AG04450 (cell line): ENCODE measurements around the gene DNAJC12. TPM values are rescaled to one million over a fixed set of nuclear protein-coding genes. Genes with fewer than 3 reads are reported as not detected.
"Not testable (repeated sequence)": the region's sequence is repeated elsewhere in the genome, so short reads cannot be mapped to it uniquely, and the experiment has no call there.

Source experiments
- CTCF ChIA-PET: fragments of 300-600, 350-600 bp; formaldehyde crosslinking; extraction: SDS; loops from one replicate; lab custom pipeline; 2022; ENCODE audit warnings: antibody characterized with exemption, inconsistent platforms; lab: Charles Lee
- POLR2A ChIA-PET: fragments of 350-600 bp; formaldehyde crosslinking; extraction: SDS; loops from one replicate; lab custom pipeline; 2021; ENCODE audit warnings: antibody characterized with exemption, inconsistent platforms; lab: Yijun Ruan, JAX
- DNase-seq: peaks from one replicate; pipeline ENCODE4 v3.0.0-alpha.2; 2011; ENCODE audit warnings: low read depth, low spot score
- H3K27ac ChIP-seq: one replicate; pipeline ENCODE4 v1.5.1; 2012; ENCODE audit warnings: low read depth, low read length, control low read depth
- H3K27me3 ChIP-seq: one replicate; pipeline ENCODE4 v1.6.0; 2012; ENCODE audit warnings: low read length; ENCODE audit not compliant: control insufficient read depth, insufficient read depth
- H3K4me3 ChIP-seq: 2 replicates; pipeline ENCODE4 v1.5.1; 2011; ENCODE audit warnings: mild to moderate bottlenecking, low read depth, low read length, control low read depth
- H3K9me3 ChIP-seq: 2 replicates; pipeline ENCODE4 v1.5.1; 2012; ENCODE audit warnings: low read length; ENCODE audit not compliant: control insufficient read depth, insufficient read depth
- CTCF ChIP-seq: IDR thresholded peaks from 2 replicates; pipeline ENCODE4 v1.5.1; 2011; ENCODE audit warnings: low read depth, low read length, control low read depth, inconsistent platforms
- polyA plus RNA-seq: library from polyadenylated mRNA; depleted of rRNA; stranded (reverse); fragments of >200 nt; gene quantifications from 2 replicates; pipeline ENCODE4 v1.2.3, GENCODE V29; 2011

Gene DNAJC12
- polyA plus RNA-seq, 1 experiment: 8.3 TPM

- no peak for DNase-seq
- no peak for TF ChIP-seq CTCF
- H3K9me3 ChIP-seq: no peaks in the 10 kb centered on the region
- H3K27me3 ChIP-seq: no peaks in the 10 kb centered on the region
- H3K4me3 ChIP-seq: no peak overlapping the region
- ChIA-PET CTCF (interaction anchor here (1.2 to 2.8 kb wide), 2 partner anchors 9 to 73 kb away, joined by 4 to 16 read pairs; no protein-coding TSS in a partner anchor), POLR2A (no interaction called here)
- H3K27ac ChIP-seq: no peak overlapping the region
Observed at GRCh38 chr10:67770537-67770936, 67.5 kb downstream of the DNAJC12 start.

- no peak for DNase-seq
- ChIA-PET CTCF (interaction anchor here (2.7 to 7.6 kb wide), 2 partner anchors 12 to 70 kb away, joined by 12 to 53 read pairs; no protein-coding TSS in a partner anchor), POLR2A (no interaction called here)
- Histone ChIP-seq H3K27me3 (no peaks in the 10 kb centered on the region), H3K9me3 (no peaks in the 10 kb centered on the region), H3K27ac (no peak overlapping the region), H3K4me3 (no peak overlapping the region)
- TF ChIP-seq CTCF: no peak
Observed at GRCh38 chr10:67767244-67767643, 70.7 kb downstream of the DNAJC12 start.

GRCh38 chr10:67764012-67764822 is 73.8 kb downstream of the DNAJC12 start:
- Histone ChIP-seq H3K27me3 (no peaks in the 10 kb centered on the region), H3K9me3 (no peaks in the 10 kb centered on the region), H3K27ac (peak overlapping the region; percentile 68), H3K4me3 (peak overlapping the region; percentile 82)
- CTCF ChIA-PET: interaction anchor here (0.7 to 7.6 kb wide), 3 partner anchors 15 to 243 kb away, joined by 3 to 53 read pairs (median 4); no protein-coding TSS in a partner anchor
- TF ChIP-seq CTCF: no peak
- POLR2A ChIA-PET: interaction anchor here (1.0 kb wide), 1 partner anchor 74 kb away, joined by 3 read pairs; the partner anchor contains the start of gene DNAJC12
- peak; percentile 87 for DNase-seq

- no peak for TF ChIP-seq CTCF
- ChIA-PET CTCF (interaction anchor here (0.8 to 7.6 kb wide), 3 partner anchors 15 to 66 kb away, joined by 3 to 53 read pairs (median 4); no protein-coding TSS in a partner anchor), POLR2A (interaction anchor here (1.0 kb wide), 1 partner anchor 75 kb away, joined by 3 read pairs; the partner anchor contains the start of gene DNAJC12)
- DNase-seq: peak; percentile 7
- H3K27me3 ChIP-seq: no peaks in the 10 kb centered on the region
- peak overlapping the region; percentile 82 for H3K4me3 ChIP-seq
- H3K9me3 ChIP-seq: no peaks in the 10 kb centered on the region
- peak overlapping the region; percentile 41 for H3K27ac ChIP-seq
Observed at GRCh38 chr10:67763499-67764011, 74.4 kb downstream of the DNAJC12 start.

- H3K9me3 ChIP-seq, DNase-seq, POLR2A ChIA-PET, H3K4me3 ChIP-seq, H3K27ac ChIP-seq, H3K27me3 ChIP-seq: not testable (repeated sequence)
- CTCF ChIA-PET: interaction anchor here (0.6 to 7.6 kb wide), 3 partner anchors 16 to 1098 kb away, joined by 3 to 53 read pairs (median 3); no protein-coding TSS in a partner anchor
Observed at GRCh38 chr10:67762567-67762966, 75.4 kb downstream of the DNAJC12 start.
